ENCODE data around the gene EPB41L5.

EPB41L5 gene

GRCh38 chr2:120012771-120013596 lies at the start of gene EPB41L5:
Gene EPB41L5, plus strand, starts transcription at chr2:120013077. Its CDS starts 6,008 bp downstream, at chr2:120019085.
- Histone ChIP-seq H3K4me3 (IDR thresholded peaks at IDR 0.05; ENCODE audit: insufficient read depth, low read depth, low read length) (peak within 1 kb of the TSS; percentile 31), H3K79me2 (ENCODE audit: insufficient read depth, low read depth) (no peaks in the 10 kb centered on the region), H3K27ac (no peak within 1 kb of the TSS), H3K36me3 (ENCODE audit: insufficient read depth) (no peaks in the 10 kb centered on the region), H2AFZ (ENCODE audit: low read depth) (peak within 1 kb of the TSS; percentile 69), H3K4me2 (peak within 1 kb of the TSS; percentile 97), H3K9ac (peak within 1 kb of the TSS; percentile 32; the same call in 1 of the 2 replicates), H4K20me1 (ENCODE audit: insufficient read depth) (no peaks in the 10 kb centered on the region), H3K27me3 (ENCODE audit: insufficient read depth, low read depth) (no peaks in the 10 kb centered on the region), H3K4me1 (ENCODE audit: low read depth, poor library complexity, severe bottlenecking) (peaks cover 33% of the 10 kb centered on the region)
- TF ChIP-seq CTCF (conservative IDR thresholded peaks at IDR 0.05; ENCODE audit: low read depth, low read length), result no peak

DNA sequence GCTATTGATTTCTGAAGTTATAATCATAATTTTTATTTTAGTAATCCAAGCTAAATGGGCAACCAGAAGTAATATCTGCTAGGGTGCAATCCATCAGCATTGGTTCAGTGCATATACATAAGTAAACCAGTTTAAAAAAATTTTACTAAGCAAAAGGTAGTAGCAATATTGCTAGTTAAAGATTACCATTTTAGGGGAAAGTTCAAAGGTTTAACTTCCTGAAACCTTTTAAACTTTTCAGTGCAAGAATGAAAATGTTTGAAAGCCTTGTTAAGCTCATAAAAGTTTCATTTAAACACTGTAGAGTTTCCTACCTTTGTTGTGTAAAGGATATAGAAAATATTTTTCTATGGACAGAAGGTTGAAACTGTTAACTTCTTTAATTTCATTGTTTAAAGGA lies 31.0 kb upstream of the EPB41L5 start:
- H3K27ac ChIP-seq, result no peak overlapping the region
- no peaks in the 10 kb centered on the region for H4K20me1 ChIP-seq (ENCODE audit: insufficient read depth)
- no peaks in the 10 kb centered on the region for H3K36me3 ChIP-seq (ENCODE audit: insufficient read depth)
- no peak overlapping the region for H2AFZ ChIP-seq (ENCODE audit: low read depth)
- no peaks in the 10 kb centered on the region for H3K27me3 ChIP-seq (ENCODE audit: insufficient read depth, low read depth)
- TF ChIP-seq CTCF (conservative IDR thresholded peaks at IDR 0.05; ENCODE audit: low read depth, low read length), result no peak
- H3K4me1 ChIP-seq (ENCODE audit: low read depth, poor library complexity, severe bottlenecking), result no peaks in the 10 kb centered on the region
- H3K4me2 ChIP-seq, result no peak overlapping the region
- H3K79me2 ChIP-seq (ENCODE audit: insufficient read depth, low read depth), result no peaks in the 10 kb centered on the region
- no peak overlapping the region for H3K4me3 ChIP-seq (IDR thresholded peaks at IDR 0.05; ENCODE audit: insufficient read depth, low read depth, low read length)
- H3K9ac ChIP-seq, result no peak overlapping the region

DNA sequence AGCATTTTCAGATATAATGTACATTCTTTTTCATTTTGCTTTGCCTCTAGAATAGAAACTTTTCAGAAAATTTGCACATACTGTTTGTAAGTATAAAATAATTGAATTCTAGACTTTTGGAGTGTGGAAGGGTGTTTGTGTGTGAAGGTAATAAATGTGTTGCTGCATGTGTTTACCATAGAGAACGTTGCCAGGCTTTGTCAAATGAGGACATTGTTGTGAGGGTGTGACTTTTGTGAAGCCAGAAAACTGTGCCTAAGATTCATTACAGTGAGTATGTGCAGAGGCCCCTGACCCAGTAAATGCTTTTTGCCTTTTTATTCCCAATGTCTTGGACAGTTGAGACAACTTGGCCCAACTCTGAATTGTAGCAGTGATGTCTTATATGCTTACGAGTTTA lies 30.4 kb upstream of the EPB41L5 start:
- no peaks in the 10 kb centered on the region for H3K4me1 ChIP-seq (ENCODE audit: low read depth, poor library complexity, severe bottlenecking)
- TF ChIP-seq CTCF (conservative IDR thresholded peaks at IDR 0.05; ENCODE audit: low read depth, low read length), result no peak

DNA sequence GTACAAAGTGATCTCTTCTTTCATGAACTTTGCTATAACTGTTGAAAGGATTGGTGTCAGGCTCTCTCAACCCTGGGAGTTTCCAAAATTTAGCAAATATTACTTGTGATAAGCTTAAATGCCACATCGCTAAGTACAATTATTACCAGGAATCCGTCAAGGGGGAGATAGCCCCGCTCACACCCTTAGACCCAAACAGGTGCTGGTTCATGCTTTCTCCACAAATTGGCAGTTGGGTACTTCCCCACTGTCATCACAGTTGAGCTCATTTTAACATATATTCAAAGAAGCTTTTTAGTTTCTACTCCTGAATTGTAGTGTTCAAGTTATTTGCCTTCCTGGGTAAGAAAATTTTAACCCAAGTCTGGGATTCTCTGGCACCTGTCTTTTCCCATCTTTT lies 29.8 kb upstream of the EPB41L5 start:
- Histone ChIP-seq H3K27ac (no peak overlapping the region), H3K4me3 (IDR thresholded peaks at IDR 0.05; ENCODE audit: insufficient read depth, low read depth, low read length) (no peak overlapping the region), H3K4me2 (no peak overlapping the region), H3K79me2 (ENCODE audit: insufficient read depth, low read depth) (no peaks in the 10 kb centered on the region), H3K36me3 (ENCODE audit: insufficient read depth) (no peaks in the 10 kb centered on the region), H2AFZ (ENCODE audit: low read depth) (no peak overlapping the region), H3K27me3 (ENCODE audit: insufficient read depth, low read depth) (no peaks in the 10 kb centered on the region), H3K4me1 (ENCODE audit: low read depth, poor library complexity, severe bottlenecking) (no peaks in the 10 kb centered on the region), H4K20me1 (ENCODE audit: insufficient read depth) (no peaks in the 10 kb centered on the region), H3K9ac (no peak overlapping the region)
- no peak for TF ChIP-seq CTCF (conservative IDR thresholded peaks at IDR 0.05; ENCODE audit: low read depth, low read length)

More for the DNA sequence above, 30.4 kb upstream of the EPB41L5 start:
- Histone ChIP-seq H3K9ac (no peak overlapping the region), H3K4me3 (IDR thresholded peaks at IDR 0.05; ENCODE audit: insufficient read depth, low read depth, low read length) (no peak overlapping the region), H3K27me3 (ENCODE audit: insufficient read depth, low read depth) (no peaks in the 10 kb centered on the region), H3K79me2 (ENCODE audit: insufficient read depth, low read depth) (no peaks in the 10 kb centered on the region), H4K20me1 (ENCODE audit: insufficient read depth) (no peaks in the 10 kb centered on the region), H3K36me3 (ENCODE audit: insufficient read depth) (no peaks in the 10 kb centered on the region), H2AFZ (ENCODE audit: low read depth) (no peak overlapping the region), H3K27ac (no peak overlapping the region), H3K4me2 (no peak overlapping the region)
